HG02970 (cell line): Measurements from ENCODE around the gene TSPAN9.

Experiments used
- ATAC-seq: cut with Tn5 transposase; IDR thresholded peaks from one replicate; pipeline ENCODE4 v1.9.1; 2021; ENCODE audit warnings: mild to moderate bottlenecking, moderate library complexity, moderate number of reproducible peaks; ENCODE audit not compliant: unreplicated experiment, low FRiP score

Gene TSPAN9

DNA sequence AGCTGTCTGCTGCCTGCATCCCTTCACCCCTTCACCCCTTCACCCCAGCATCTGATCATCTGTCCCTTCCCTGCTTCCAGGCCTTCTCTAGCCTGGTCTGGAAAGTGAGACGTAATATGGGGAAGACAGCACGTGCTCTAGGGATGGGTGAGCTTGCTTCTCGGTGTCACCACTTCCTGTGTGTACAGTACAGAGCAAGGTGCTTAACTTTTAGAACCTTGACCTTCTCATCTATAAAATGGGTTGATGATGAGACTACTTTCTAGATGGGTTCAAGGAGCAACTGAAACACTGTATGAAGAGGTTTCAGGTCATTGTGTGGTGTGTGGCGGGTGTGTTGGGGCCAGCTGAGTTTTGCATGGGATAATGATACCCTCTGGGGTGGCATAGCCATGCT, 140.5 kb downstream of the TSPAN9 start:
- no peak for ATAC-seq

DNA sequence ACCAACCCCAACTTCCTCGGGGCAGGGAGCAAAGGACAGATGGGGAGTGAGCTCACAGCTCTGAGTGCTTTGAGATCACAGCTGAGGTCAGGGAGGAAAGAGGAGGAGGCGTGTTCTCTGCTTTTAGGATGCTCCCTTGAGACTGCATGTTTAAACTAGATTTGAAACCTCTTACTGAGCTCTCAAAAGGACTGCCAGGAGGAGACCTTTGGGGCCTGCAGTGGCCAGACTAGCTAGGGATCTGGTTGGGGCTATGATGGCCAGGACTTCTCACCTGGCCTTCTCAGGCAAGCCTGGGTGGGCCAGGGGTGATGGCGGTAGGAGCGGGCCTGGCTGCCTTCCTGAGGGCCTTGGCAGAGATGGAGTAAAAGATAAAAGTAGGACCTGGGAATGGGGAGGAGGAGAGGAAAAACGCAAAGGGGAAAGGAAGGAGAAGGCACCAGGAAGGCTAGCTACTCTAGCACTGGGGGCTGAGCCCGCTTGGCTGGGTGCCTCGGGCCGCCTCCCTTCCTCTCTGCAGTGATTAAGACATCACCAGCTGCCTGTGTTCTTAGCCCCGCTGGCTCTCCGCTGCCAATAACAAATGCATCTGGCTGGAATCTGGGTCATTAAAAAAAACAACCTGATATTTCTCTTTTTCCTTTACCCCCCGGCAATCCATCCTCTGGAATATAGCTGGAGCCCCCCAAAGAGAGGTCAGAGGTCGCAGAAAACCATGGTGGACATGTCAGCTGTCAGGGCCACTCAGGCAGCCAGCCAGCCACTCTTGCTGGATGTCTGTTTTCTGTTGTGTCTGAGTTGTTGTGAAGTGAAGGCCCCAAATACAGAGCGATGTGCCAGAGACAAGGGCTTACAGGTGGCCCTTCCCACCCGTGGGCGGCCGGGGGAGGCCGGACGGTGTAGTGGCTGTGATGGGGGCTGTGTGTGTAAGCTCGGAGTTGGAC, 141.3 kb downstream of the TSPAN9 start:
- ATAC-seq = no peak

DNA sequence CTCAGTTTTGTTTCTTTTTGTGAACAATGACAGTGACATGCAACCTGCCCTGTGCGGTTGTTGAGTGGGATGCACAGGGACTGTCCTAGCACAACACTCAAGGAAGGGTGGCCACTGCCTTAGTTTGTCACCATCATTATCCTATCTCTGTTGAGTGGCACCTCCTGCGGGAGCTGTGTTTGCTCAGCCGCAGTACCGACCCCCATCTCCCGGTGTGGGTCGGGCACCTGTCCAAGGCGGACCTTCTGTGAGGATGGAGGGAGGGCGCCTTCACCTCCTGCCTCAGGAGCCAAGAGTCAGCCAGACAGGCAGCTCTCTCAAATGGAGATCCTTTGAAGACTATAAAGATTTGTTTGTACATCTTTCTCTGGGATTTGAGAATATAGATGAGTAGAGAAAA, 142.1 kb downstream of the TSPAN9 start:
- no peak for ATAC-seq

DNA sequence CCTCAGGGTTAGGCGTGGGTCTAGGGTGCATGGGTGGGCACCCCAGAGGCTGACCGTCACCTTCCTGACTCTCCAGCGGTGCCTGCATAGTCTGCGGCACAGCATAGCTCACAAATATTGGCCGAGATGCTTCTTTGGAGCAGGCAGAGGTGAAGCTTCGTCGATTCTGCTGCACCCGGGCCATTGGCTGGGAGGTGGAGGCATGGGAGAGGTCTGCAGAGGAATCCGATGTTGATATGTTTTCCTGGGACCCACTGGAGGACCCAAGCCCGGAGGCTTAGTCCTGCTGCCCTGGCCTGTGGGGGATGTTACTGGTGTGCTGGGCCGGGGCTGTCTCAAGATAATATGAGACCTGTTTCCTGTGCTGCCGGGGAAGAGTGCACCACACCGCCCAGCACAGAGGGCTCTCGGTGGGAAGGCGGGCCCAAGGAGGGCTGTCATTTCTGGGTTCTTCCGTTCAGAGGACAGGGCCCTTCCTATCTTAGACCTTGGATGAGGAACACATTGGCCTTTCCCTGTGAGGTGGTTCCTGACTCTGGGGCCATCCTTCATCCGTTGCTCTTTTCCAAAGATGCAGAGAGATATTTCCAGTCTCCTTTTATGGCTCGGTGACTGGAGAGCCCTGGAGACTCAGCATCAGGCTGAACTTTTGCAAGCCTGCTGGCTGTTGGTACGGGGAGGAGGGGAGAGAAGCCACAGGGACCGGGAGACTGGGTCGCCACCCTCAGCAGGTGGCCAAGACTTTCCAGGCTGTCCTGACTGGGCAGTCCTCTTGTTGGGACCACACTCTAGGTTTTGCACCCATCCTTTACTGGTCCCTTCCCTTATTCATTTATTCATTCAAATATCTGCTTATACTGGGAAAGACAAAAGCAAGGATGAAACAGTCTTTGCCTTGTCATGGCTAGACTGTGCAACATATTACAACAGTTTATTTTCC, 143.5 kb downstream of the TSPAN9 start:
- ATAC-seq = no peak

DNA sequence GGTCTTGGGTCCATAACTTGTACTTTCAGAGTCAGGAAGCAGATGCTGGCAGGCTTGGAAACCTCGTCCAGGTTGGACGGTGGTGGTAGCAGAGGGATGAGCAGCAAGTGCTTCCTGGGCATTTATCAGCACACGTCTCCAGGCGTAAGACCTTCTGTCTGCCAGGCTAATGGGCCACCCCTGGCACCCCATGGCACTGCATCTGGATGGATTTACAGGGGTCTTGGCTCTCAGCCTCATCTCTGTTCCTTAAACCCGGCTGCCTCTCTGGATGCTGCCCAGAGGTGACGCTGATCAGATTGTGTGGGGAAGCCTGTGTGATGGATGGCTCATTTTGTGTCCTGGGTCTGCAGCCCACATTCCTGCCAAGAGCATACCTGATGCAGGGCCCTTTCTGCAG, 145.1 kb downstream of the TSPAN9 start:
- ATAC-seq = no peak

DNA sequence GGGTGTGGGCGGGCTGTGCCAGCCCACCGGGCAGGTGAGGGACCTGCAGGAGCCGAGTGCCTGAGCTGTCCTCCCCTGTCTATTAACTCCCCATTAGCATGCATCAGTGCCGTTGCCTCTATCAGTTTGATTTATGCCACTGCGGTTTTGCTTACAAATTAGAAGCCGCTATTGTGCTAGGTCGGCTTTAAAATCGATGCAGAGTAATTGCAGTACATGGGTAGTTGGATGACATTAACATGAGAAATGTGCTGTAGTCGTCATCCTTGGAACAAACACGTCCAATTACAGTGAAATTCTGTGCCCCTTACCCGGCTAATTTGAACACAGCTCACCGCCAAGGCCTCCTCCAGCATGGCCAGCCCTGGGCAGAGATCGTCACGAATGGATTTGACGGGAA, 145.8 kb downstream of the TSPAN9 start:
- ATAC-seq = no peak

DNA sequence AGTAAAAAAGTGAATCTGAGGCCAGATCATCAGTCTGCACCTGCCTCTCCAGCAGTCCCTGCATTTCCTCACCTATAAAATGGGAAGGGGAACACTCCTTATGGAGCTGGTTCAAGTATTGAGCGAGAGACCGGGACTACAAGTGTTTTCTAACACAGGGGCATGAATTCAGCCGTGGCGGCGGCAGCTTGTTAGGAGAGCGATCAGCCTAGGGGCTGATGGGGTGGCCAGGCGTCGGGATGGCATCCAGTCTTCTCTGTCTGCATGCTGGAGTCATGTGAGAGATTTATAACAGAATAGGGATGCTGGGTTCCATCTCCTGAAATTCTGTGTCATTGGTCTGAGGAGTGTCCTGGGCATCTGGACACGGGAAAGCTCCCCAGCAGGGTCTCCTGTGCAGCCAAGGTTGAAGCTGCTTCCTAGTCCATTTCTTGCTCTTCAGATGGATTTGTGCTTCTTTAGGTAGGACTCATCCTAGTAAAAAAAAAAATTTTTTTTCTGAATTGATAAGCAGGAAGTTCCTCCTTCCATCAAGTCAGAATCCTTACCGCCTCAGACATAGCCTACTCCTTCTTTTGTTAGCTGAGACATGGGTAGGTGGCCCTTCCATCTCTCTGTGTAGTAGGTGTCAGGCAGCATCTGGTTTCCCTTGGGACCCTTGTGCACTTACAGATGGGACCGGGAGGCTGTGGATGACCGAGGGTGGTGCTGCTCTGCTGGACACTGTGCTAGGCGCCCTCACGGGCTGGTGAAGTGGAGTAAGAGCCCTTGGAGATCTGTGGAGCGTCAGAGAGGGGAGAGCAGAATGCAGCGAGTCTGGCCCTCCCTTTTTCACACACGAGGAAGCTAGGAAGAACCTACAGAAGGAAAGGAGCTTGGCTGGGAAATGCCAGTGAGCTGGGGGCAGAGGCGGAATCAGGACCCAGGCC, 146.7 kb downstream of the TSPAN9 start:
- no peak for ATAC-seq

DNA sequence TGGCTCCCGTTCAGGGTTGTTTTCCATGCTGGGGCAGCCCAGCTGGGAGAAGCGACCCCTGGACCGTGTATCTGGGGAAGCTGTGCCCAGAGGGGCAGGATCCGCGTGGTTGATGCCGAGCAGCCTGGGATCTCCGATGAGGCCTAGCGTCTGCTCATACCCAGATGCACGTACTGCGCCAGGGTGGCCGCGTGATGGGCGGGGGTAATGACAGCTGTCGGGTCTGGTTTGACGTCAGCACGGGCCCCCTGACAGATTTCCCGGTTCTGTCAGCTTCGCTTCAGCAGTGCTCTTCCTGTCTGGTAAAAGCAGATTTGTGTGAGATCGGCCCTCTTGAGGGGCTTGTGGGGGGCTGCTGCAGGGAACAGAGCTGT, 147.3 kb downstream of the TSPAN9 start:
- ATAC-seq = no peak

DNA sequence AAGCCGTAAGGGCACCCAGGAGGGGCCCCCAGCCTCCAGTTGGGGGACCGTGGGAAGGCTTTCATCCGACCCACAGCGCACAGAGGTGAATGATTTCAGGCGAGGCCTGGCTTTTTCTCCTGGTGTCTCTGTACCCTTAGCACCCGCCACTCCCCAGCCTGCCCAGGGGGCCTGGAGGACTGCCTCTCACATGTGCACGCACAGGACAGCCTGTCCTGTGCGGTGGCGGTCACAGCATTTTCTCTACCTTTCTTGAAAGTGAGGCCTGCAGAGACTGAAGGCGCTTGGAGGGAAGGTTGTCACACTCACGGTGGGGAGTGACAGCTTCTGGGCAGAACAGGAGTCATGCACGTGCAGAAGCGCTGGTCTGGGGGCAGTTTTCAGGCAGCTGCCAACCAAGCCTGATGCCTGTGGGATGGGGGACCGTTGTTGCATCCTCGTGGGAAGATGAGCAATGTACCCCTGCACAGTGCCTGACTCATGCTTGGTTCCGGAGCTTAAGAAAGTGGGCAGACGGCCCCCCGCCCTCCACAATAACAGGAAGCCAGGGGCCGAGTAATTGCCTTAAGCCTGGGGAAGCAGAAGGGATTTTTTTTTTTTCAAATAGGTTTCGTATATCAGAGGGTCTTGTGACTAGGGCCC, 148.1 kb downstream of the TSPAN9 start:
- no peak for ATAC-seq

DNA sequence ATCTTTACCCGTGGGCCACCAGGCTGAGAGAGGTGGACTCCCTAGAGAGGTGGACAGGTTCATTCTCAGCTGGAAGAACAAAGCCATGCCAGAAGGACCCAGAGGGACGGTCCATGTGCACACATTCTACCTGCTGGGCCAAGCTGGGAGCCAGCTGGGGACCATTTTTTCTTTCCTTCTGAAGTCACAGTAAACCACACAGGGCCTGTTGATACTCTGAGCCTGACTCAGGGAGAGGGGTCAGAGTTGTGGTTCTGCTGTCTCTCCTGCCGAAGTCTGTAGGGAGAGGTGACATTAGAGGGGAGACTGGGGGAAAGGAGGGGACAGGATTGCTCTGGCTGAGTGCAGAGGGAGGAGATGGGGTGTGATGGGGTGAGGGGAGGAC, 148.6 kb downstream of the TSPAN9 start:
- no peak for ATAC-seq

DNA sequence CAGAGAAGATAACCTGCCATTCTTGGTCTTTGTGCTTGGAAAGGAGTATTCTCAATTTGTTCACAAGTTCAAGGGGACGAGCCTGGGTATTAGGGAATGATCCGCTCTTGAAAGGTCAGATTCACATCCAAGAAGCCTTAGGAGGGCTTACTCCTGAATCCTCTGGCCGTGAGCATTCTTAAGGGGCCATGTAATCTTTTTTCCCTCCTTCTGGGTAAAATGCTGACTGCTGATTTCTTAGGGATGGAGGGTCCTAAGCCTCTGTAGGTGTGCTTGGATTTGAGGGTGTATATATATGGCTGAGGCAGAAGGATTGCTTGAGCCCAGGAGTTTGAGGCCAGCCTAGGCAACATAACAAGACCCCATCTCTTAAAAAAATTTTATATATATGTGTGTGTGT, 149.1 kb downstream of the TSPAN9 start:
- no peak for ATAC-seq

DNA sequence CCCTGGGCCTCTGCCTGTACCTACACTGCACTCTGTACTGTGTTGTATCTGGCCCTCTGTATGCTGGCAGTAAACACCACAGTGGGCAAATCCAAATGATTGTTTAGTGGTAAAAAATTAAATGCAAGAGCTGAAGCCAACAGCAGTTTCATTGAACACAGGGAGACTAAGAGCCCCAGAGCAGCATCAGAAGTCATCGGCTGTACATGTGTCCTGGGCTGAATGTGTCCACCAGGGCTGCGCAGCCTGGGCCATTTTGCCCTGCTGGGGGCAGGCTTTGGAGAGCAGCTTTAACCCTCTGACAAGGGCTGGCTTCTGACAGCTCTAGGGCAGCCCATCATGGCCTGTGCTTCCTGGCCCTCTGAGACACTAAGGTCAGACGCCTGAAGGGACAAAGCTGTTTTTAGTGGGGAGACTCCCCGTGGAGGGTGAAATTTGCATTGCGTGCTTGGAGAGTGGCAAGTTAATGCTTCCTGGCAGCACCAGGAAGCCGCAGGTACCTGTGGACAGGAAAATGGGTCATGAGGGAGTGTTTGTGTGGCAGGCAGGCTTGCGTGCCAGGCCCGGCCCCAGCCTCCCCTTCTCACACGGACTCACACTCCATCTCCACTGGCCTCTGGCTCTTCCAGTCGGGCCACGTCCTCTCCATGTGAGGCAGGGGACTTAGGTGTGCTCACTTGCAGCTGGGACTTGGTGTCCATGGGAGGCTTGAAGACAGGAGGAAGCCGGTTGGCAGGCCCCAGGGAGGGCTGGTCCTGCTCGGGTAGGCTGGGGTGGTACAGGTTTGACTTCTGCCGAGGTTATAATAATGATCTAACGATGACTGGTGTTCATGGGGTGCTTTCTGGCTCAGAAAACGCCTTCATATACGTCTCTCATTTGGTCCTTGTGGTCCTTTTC, 150.1 kb downstream of the TSPAN9 start:
- no peak for ATAC-seq

DNA sequence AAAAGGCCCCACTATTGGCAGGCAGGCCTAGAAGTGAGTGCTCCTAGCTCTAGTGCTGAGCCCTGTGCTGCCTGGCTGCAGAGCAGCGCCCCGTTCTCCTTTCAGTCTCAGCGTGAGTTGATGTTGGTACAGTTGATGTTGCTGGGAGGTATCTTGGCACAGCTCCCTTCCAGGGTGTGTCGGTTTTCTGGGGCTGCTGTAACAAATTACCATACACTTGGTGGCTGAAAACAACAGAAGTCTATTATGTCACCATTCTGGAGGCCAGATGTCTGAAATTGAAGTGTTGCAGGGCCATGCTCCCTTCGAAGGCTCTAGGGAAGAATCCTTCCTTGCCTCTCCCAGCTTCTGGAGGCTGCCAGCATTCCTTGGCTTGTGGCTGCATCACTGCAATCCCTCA, 151.4 kb downstream of the TSPAN9 start:
- no peak for ATAC-seq

DNA sequence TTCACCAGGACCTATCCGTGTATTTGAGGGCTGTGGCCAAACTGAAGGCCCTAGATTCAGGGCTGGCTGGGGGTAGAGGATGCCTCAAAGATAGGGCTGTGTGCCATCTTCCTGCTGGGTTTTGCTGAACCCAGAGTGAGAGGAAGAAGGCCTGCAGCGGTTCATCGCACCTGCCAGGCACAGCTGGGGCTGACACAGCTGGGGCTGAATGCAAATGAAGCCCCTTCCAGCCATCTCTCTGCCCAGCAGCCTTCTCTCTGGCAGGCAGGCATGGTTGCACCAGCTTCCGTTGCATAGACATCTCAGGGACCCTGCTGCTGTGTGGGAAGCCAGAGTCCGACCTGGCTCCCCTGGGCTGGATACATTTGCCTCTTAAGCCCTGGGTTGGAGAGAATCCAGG, 152.4 kb downstream of the TSPAN9 start:
- no peak for ATAC-seq

DNA sequence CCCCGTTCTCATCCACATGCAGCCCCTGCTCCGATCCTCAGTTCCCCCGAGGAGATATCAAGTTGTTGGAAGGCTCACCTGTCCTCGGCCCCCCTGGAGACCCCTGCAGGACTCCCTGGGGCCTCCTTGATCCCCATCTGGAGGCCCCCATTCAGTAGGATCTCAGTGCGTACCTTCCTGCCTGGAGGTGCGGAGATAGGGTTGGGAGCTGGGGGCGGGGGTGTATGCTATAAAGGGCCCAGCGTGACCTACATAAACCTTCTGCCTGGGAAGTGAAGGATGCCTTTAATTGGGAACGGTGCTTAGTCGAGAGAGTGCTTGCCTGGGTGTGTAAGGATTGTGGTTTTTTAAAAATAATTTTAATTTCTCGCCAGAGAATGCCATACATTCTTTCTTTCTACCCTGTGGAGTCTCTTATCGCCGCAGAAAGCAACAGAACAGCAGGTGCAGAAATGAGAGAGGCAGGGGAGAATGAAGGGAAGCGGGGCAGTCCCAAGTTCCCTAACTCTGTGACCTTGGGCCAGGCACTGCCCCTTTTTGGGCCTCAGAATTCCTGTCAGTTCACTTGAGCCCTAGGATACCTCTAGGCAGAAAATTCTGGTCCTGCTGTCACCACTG, 153.7 kb downstream of the TSPAN9 start:
- ATAC-seq = no peak

DNA sequence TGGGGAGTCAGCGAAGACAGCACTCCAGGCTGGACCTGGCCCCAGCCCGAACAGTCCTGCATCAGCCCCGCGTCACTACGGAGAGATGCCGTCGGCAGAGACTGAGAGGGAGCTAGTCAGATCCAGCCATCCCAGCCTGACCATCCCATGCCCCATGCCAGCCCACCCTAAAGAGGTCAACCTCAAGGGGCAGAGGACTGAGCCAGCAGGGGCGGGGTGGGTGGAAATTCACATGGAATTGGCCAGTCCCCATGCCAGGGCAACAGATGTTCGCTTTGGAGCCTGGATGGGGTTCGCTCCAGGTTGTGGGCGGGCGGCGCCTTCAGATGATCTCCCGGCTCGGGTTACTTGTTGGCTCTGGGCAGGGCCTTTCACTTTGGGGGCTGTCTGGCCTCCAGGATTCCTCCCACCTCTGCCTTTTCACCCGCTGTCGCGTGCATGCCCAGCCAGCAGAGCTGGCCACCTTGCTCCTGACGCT, 154.3 kb downstream of the TSPAN9 start:
- no peak for ATAC-seq

DNA sequence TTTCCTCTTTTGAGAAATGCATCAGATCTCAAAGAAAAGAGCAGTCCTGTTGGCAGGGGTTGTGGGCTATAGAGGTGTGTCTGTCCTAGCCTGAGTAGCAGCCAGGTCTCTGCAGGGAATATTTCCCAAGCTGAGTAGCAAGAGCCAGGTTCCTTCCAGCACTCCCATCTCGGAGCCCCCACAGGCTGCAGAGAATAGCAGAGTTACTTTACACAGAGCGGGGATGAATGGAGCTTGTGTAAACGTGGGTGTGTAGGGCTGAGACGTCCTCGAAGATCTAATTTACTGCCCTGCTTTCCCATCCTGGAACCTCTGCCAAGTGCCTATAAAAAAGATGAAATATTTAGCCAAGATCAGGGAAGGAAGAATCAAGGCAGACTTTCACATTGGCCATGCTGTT, 156.6 kb downstream of the TSPAN9 start:
- ATAC-seq = no peak
